ENCODE results near the gene SPAG16. TPM values are rescaled to one million over a fixed set of nuclear protein-coding genes. Genes with fewer than 3 reads are reported as not detected.

SPAG16 gene
- total and polyA plus RNA-seq, 4 donors = 8.7 to 90.6 (median 21.6) TPM

DNA sequence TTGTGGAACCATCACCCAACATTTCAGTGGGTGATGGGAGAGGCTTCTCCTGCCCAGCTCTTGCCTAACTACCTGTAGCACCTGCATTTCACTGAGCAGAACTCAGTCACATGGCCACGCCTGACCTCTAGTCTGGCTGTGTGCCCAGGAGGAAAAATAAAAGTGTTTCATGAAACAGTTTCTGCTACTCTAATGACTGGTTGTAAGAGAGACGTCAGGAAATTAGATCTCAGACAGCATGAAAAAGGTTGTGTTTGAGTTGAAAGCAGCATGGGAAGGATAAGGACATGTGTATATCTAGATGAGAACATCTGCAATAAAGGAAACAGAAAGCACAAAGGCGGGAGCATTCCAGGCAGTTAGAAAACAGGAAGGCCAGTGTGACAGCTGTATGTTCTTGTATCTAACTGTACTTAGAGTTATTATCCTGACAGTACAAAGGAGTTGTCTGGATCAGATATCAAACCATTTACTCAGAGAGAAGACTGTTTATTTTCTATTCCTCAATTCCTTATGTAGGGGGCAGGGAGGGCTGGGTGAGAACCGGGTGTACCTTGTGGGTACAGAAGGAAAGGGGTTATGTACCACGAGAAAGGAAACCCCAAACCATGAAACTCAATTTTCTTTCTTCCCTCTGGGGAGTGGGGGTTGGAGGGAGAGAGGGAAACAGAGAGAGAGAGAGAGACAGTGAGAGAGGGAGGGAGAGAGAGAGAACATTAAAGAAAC is 819.2 kb downstream of the SPAG16 start:
- DNase-seq (peak; percentile 16 to 79 (median 31)), ATAC-seq (ENCODE audit: insufficient read depth, low FRiP score) (peak; percentile 28)
- no peaks in the 10 kb centered on the region for H3K4me1 ChIP-seq (ENCODE audit: control insufficient read depth in 5 of 5, insufficient read depth in 5 of 5, low read length in 5 of 5)
- no peaks in the 10 kb centered on the region for H3K9me3 ChIP-seq (ENCODE audit: control insufficient read depth in 4 of 4, insufficient read depth in 3 of 4, low read length in 3 of 4)
- TF ChIP-seq, protein P1, sequence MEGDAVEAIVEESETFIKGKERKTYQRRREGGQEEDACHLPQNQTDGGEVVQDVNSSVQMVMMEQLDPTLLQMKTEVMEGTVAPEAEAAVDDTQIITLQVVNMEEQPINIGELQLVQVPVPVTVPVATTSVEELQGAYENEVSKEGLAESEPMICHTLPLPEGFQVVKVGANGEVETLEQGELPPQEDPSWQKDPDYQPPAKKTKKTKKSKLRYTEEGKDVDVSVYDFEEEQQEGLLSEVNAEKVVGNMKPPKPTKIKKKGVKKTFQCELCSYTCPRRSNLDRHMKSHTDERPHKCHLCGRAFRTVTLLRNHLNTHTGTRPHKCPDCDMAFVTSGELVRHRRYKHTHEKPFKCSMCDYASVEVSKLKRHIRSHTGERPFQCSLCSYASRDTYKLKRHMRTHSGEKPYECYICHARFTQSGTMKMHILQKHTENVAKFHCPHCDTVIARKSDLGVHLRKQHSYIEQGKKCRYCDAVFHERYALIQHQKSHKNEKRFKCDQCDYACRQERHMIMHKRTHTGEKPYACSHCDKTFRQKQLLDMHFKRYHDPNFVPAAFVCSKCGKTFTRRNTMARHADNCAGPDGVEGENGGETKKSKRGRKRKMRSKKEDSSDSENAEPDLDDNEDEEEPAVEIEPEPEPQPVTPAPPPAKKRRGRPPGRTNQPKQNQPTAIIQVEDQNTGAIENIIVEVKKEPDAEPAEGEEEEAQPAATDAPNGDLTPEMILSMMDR (IDR thresholded peaks at IDR 0.05; ENCODE audit: control extremely low read depth, extremely low read depth) = no peak
- no peak overlapping the region for H3K4me3 ChIP-seq
- H3K27ac ChIP-seq (ENCODE audit: low read depth in 1 of 2, low read length in 1 of 2) = no peak overlapping the region
- H3K36me3 ChIP-seq (ENCODE audit: control insufficient read depth in 4 of 4, insufficient read depth in 4 of 4, low read length in 4 of 4) = no peaks in the 10 kb centered on the region
- H3K27me3 ChIP-seq (ENCODE audit: control insufficient read depth in 3 of 3, insufficient read depth in 3 of 3, low read length in 2 of 3) = no peaks in the 10 kb centered on the region
- no peak overlapping the region for H3K9ac ChIP-seq (ENCODE audit: insufficient read depth in 1 of 2, low read length in 2 of 2)
- WGBS, 2 donors = 5 to 10% methylated on average over 5 of the region's 5 CpGs

DNA sequence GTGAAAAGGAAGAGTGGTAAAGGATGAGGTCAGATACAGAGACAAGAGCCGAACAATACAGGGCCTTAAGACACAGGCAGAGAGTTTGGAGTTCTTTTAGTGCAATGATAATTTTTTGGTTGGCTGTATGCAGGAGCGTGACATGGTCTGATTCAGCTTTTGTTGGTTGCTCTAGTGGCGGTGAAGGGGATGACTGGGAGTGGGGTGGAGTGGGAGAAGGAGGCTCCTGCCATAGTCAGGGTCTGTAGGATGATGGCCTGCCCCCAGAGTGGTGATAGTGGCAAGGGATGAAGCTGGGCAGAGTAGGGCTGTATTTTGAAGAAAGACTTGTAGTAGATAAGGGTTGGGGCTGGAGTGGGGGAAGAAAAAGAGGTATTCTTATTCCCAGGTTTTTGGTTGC is 820.0 kb downstream of the SPAG16 start:
- H3K27me3 ChIP-seq (ENCODE audit: control insufficient read depth in 3 of 3, insufficient read depth in 3 of 3, low read length in 2 of 3) = no peaks in the 10 kb centered on the region
- H3K9ac ChIP-seq (ENCODE audit: insufficient read depth in 1 of 2, low read length in 2 of 2) = no peak overlapping the region
- TF ChIP-seq, protein P1 (IDR thresholded peaks at IDR 0.05; ENCODE audit: control extremely low read depth, extremely low read depth) = no peak
- 82 to 89% methylated on average over 3 of the region's 3 CpGs for WGBS, 2 donors
- peaks cover 0 to 2% (median 0%) of the 10 kb centered on the region in 4 donors for H3K9me3 ChIP-seq (ENCODE audit: control insufficient read depth in 4 of 4, insufficient read depth in 3 of 4, low read length in 3 of 4)
- no peak for ATAC-seq (ENCODE audit: insufficient read depth, low FRiP score)
- no peaks in the 10 kb centered on the region for H3K36me3 ChIP-seq (ENCODE audit: control insufficient read depth in 4 of 4, insufficient read depth in 4 of 4, low read length in 4 of 4)
- no peaks in the 10 kb centered on the region for H3K4me1 ChIP-seq (ENCODE audit: control insufficient read depth in 5 of 5, insufficient read depth in 5 of 5, low read length in 5 of 5)
- no peak overlapping the region for H3K27ac ChIP-seq (ENCODE audit: low read depth in 1 of 2, low read length in 1 of 2)
- no peak for DNase-seq
- H3K4me3 ChIP-seq = no peak overlapping the region

DNA sequence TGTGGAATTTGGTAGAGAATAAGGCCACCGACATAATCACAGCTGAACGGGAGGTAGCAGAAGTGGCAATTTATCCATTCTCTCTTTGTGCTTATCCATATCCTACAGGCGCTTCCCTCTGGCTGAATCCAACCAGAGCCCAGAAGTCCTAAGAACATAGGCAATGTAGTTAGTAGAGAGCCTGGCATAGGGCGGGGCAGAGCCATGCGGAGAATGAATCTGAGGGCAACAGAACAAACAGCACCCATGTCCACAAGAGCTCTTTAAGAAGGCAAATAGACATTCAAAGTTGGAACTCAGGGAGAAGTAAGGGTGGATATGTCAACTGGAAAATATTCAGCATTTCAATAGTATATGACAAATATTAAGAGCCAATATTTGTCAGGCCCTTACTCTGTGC is 820.7 kb downstream of the SPAG16 start:
- no peaks in the 10 kb centered on the region for H3K4me1 ChIP-seq (ENCODE audit: control insufficient read depth in 5 of 5, insufficient read depth in 5 of 5, low read length in 5 of 5)
- no peaks in the 10 kb centered on the region for H3K36me3 ChIP-seq (ENCODE audit: control insufficient read depth in 4 of 4, insufficient read depth in 4 of 4, low read length in 4 of 4)
- 76 to 87% methylated on average over 5 of the region's 5 CpGs for WGBS, 2 donors
- no peak overlapping the region for H3K9ac ChIP-seq (ENCODE audit: insufficient read depth in 1 of 2, low read length in 2 of 2)
- TF ChIP-seq, protein P1 (IDR thresholded peaks at IDR 0.05; ENCODE audit: control extremely low read depth, extremely low read depth) = no peak
- peak; percentile 15 for ATAC-seq (ENCODE audit: insufficient read depth, low FRiP score)
- no peak for DNase-seq
- H3K4me3 ChIP-seq = no peak overlapping the region
- H3K27me3 ChIP-seq (ENCODE audit: control insufficient read depth in 3 of 3, insufficient read depth in 3 of 3, low read length in 2 of 3) = no peaks in the 10 kb centered on the region
- no peak overlapping the region for H3K27ac ChIP-seq (ENCODE audit: low read depth in 1 of 2, low read length in 1 of 2)
- H3K9me3 ChIP-seq (ENCODE audit: control insufficient read depth in 4 of 4, insufficient read depth in 3 of 4, low read length in 3 of 4) = peaks cover 0 to 2% (median 0%) of the 10 kb centered on the region in 4 donors

Data from lung (tissue), 12 donors.